HepG2 (cell line): Measurements from ENCODE around the gene HPS3. TPM values are rescaled to one million over a fixed set of nuclear protein-coding genes. Genes with fewer than 3 reads are reported as not detected.

ENCODE experiments used
- ATF2 ChIP-seq: sonication (generic); formaldehyde crosslinking; IDR thresholded peaks from 2 replicates; pipeline ENCODE4 v1.4.0; 2020; ENCODE audit warnings: missing genetic modification reagents
- DRAP1 ChIP-seq: IDR thresholded peaks from 2 replicates; pipeline ENCODE4 v1.6.1; 2016; ENCODE audit warnings: missing genetic modification reagents, missing compliant biosample characterization
- FOXO4 ChIP-seq: sonication (generic); formaldehyde crosslinking; conservative IDR thresholded peaks from 2 replicates; pipeline ENCODE4 v1.8.1; 2023; ENCODE audit warnings: missing genetic modification reagents
- HMG20A ChIP-seq: IDR thresholded peaks from 2 replicates; pipeline ENCODE4 v1.6.1; 2016; ENCODE audit warnings: borderline replicate concordance
- ISL2 ChIP-seq: sonication (generic); formaldehyde crosslinking; IDR thresholded peaks from 2 replicates; pipeline ENCODE4 v1.5.0; 2020; ENCODE audit warnings: missing genetic modification reagents
- KAT8 ChIP-seq: IDR thresholded peaks from 2 replicates; pipeline ENCODE4 v1.6.1; 2016; ENCODE audit warnings: missing genetic modification reagents, missing compliant biosample characterization
- KDM2A ChIP-seq: sonication (generic); formaldehyde crosslinking; IDR thresholded peaks from 2 replicates; pipeline ENCODE4 v1.4.0; 2020; ENCODE audit warnings: low read depth, missing genetic modification reagents, borderline replicate concordance
- MYNN ChIP-seq: sonication (generic); formaldehyde crosslinking; IDR thresholded peaks from 2 replicates; pipeline ENCODE4 v1.4.0; 2020; ENCODE audit warnings: mild to moderate bottlenecking, low read depth, missing genetic modification reagents
- MZF1 ChIP-seq: sonication (generic); formaldehyde crosslinking; IDR thresholded peaks from 2 replicates; pipeline ENCODE4 v1.8.1; 2023; ENCODE audit warnings: mild to moderate bottlenecking, missing genetic modification reagents, borderline replicate concordance
- NAIF1 ChIP-seq: sonication (generic); formaldehyde crosslinking; IDR thresholded peaks from 2 replicates; pipeline ENCODE4 v1.5.0; 2020; ENCODE audit warnings: mild to moderate bottlenecking, missing genetic modification reagents, borderline replicate concordance
- NFIB ChIP-seq: sonication (generic); formaldehyde crosslinking; IDR thresholded peaks from 2 replicates; pipeline ENCODE4 v1.9.0; 2021; ENCODE audit warnings: missing genetic modification reagents, mild to moderate bottlenecking, borderline replicate concordance
- NR1H2 ChIP-seq: sonication (generic); formaldehyde crosslinking; IDR thresholded peaks from 2 replicates; pipeline ENCODE4 v1.8.1; 2022; ENCODE audit warnings: low read depth, missing genetic modification reagents, borderline replicate concordance
- RFX3 ChIP-seq: IDR thresholded peaks from 2 replicates; pipeline ENCODE4 v1.6.1; 2016; ENCODE audit warnings: missing biosample characterization, missing genetic modification reagents
- SNAPC5 ChIP-seq: sonication (generic); formaldehyde crosslinking; IDR thresholded peaks from 2 replicates; pipeline ENCODE4 v1.8.1; 2023; ENCODE audit warnings: mild to moderate bottlenecking, missing genetic modification reagents, borderline replicate concordance
- SRF ChIP-seq: IDR thresholded peaks from 2 replicates; pipeline ENCODE4 v1.6.1; 2011; ENCODE audit warnings: mild to moderate bottlenecking, low read depth, low read length, moderate library complexity
- SUZ12 ChIP-seq: fragments of 150-350 bp; IDR thresholded peaks from 2 replicates; pipeline ENCODE4 v1.6.1; 2014; ENCODE audit warnings: low read depth, low read length
- U2AF2 ChIP-seq: fragments of 200-400 bp; formaldehyde crosslinking; IDR thresholded peaks from 2 replicates; pipeline ENCODE4 v1.6.1; 2017; ENCODE audit warnings: low read depth, mild to moderate bottlenecking, low read length
- YEATS4 ChIP-seq: sonication (generic); formaldehyde crosslinking; IDR thresholded peaks from 2 replicates; pipeline ENCODE4 v1.4.0; 2020; ENCODE audit warnings: missing genetic modification reagents, borderline replicate concordance
- ZFP82 ChIP-seq: sonication (generic); formaldehyde crosslinking; IDR thresholded peaks from 2 replicates; pipeline ENCODE4 v1.5.1; 2020; ENCODE audit warnings: mild to moderate bottlenecking, missing genetic modification reagents, borderline replicate concordance
- ZNF354B ChIP-seq: sonication (generic); formaldehyde crosslinking; IDR thresholded peaks from 2 replicates; pipeline ENCODE4 v1.8.0; 2022; ENCODE audit warnings: mild to moderate bottlenecking, missing genetic modification reagents
- ZNF383 ChIP-seq: sonication (generic); formaldehyde crosslinking; IDR thresholded peaks from 2 replicates; pipeline ENCODE4 v1.4.0; 2020; ENCODE audit warnings: missing genetic modification reagents, mild to moderate bottlenecking, borderline replicate concordance
- ZNF414 ChIP-seq: sonication (generic); formaldehyde crosslinking; IDR thresholded peaks from 2 replicates; pipeline ENCODE4 v1.5.0; 2020; ENCODE audit warnings: missing genetic modification reagents
- ZNF549 ChIP-seq: sonication (generic); formaldehyde crosslinking; IDR thresholded peaks from 2 replicates; pipeline ENCODE4 v1.5.0; 2020; ENCODE audit warnings: missing genetic modification reagents
- ZNF7 ChIP-seq: IDR thresholded peaks from 2 replicates; pipeline ENCODE4 v1.6.1; 2016; ENCODE audit warnings: missing biosample characterization, missing genetic modification reagents
- polyA plus RNA-seq, 8 experiments: library from polyadenylated mRNA; depleted of rRNA in 3 of 8; stranded (reverse) in 7 of 8; unstranded in 1 of 8; fragments of >200 nt; fragmentation: Illumina TruSeq in 4 of 8; extraction: Trizol in 4 of 8; gene quantifications; 2 replicates each; pipeline versions ENCODE4 v1.2.1 to v1.2.3, GENCODE V29; 2011 to 2016; ENCODE audit warnings: low read depth in 4 of 8, missing spikeins in 1 of 8, mixed read lengths in 1 of 8; ENCODE audit not compliant: insufficient read depth in 1 of 8
- total RNA-seq, 5 experiments: library from RNA; depleted of rRNA; stranded (reverse); fragments of >200 nt; fragmentation: Illumina TruSeq; extraction: Trizol; gene quantifications; 2 replicates each; pipeline ENCODE4 v1.2.3, GENCODE V29; 2016; ENCODE audit warnings: low read depth in 1 of 5
- TF ChIP-seq, protein P1 (sequence below): sonication (generic); formaldehyde crosslinking; IDR thresholded peaks from 2 replicates; pipeline ENCODE4 v1.8.1; 2023; ENCODE audit warnings: mild to moderate bottlenecking, missing genetic modification reagents

The HPS3 gene
- total and polyA plus RNA-seq, 2 of the 13 experiments (the other 11 are each of a cell fraction or from before 2014, with no cell fraction given), result 9.5 to 18.9 TPM

- TF ChIP-seq ZNF354B (no peak; the same call in 1 of the 2 replicates), RFX3 (no peak), MYNN (CRISPR knock-in tag) (no peak), SNAPC5 (0 out of 2 replicates have a peak, but pooled peaks have one; percentile 74), ZNF414 (CRISPR knock-in tag) (no peak), NAIF1 (CRISPR knock-in tag) (peak; percentile 83), YEATS4 (CRISPR knock-in tag) (peak; percentile 85), NR1H2 (CRISPR knock-in tag) (no peak), ZNF7 (CRISPR knock-in tag) (no peak), NFIB (CRISPR knock-in tag) (no peak), SRF (no peak), DRAP1 (CRISPR knock-in tag) (peak; percentile 97), ZFP82 (CRISPR knock-in tag) (no peak), ISL2 (CRISPR knock-in tag) (peak; percentile 55), HMG20A (CRISPR knock-in tag) (no peak; the same call in 1 of the 2 replicates), U2AF2 (no peak), ZNF383 (CRISPR knock-in tag) (no peak), KAT8 (CRISPR knock-in tag) (peak; percentile 82), SUZ12 (no peak), FOXO4 (CRISPR knock-in tag) (no peak), KDM2A (CRISPR knock-in tag) (peak; percentile 90), MZF1 (CRISPR knock-in tag) (no peak), ZNF549 (CRISPR knock-in tag) (no peak), ATF2 (peak; percentile 48; the same call in 1 of the 2 replicates)
- TF ChIP-seq, protein P1, sequence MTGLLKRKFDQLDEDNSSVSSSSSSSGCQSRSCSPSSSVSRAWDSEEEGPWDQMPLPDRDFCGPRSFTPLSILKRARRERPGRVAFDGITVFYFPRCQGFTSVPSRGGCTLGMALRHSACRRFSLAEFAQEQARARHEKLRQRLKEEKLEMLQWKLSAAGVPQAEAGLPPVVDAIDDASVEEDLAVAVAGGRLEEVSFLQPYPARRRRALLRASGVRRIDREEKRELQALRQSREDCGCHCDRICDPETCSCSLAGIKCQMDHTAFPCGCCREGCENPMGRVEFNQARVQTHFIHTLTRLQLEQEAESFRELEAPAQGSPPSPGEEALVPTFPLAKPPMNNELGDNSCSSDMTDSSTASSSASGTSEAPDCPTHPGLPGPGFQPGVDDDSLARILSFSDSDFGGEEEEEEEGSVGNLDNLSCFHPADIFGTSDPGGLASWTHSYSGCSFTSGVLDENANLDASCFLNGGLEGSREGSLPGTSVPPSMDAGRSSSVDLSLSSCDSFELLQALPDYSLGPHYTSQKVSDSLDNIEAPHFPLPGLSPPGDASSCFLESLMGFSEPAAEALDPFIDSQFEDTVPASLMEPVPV (CRISPR knock-in tag), result peak; percentile 71; the same call in 1 of the 2 replicates
Measured at GRCh38 chr3:149129326-149130205, at the start of gene HPS3 (continued).
